ENCODE measurements around the gene PPM1D. TPM values are rescaled to one million over a fixed set of nuclear protein-coding genes. Genes with fewer than 3 reads are reported as not detected.
A peak's percentile ranks its signal among the peaks of the same experiment; 100 is the strongest.

The PPM1D gene
- total and polyA plus RNA-seq, 2 of the 13 experiments (the other 11 are each of a cell fraction or from before 2014, with no cell fraction given) = 8.0 to 26.2 TPM

DNA sequence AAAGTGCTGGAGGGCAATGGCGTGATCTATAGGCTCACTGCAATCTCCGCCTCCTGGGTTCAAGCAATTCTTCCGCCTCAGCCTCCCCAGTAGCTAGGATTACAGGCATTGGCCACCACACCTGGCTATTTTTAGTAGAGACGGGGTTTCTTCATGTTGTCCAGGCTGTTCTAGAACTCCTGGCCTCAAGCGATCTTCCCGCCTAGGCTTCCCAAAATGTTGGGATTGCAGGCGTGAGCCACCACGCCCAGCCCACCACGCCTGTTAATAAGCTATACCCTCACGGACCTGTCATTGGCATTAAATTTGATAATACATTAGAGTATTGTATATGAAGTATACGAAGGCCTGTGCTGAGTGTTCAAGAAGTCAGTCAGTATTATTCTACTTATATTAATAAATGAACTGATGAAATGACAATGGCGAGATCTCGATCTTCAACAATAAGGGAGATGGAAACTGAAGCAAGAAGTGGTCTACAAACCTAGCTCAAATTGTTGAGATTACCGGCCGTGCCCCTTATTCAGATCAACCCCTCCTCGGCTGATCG lies 76.8 kb downstream of the PPM1D start (continued):
- TF ChIP-seq, protein P1, sequence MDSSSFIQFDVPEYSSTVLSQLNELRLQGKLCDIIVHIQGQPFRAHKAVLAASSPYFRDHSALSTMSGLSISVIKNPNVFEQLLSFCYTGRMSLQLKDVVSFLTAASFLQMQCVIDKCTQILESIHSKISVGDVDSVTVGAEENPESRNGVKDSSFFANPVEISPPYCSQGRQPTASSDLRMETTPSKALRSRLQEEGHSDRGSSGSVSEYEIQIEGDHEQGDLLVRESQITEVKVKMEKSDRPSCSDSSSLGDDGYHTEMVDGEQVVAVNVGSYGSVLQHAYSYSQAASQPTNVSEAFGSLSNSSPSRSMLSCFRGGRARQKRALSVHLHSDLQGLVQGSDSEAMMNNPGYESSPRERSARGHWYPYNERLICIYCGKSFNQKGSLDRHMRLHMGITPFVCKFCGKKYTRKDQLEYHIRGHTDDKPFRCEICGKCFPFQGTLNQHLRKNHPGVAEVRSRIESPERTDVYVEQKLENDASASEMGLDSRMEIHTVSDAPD (CRISPR knock-in tag; IDR thresholded peaks at IDR 0.05) = 0 out of 2 replicates have a peak, but pooled peaks have one; percentile 9
- TF ChIP-seq ZBTB7B (CRISPR knock-in tag; IDR thresholded peaks at IDR 0.05) = no peak
- TF ChIP-seq CHD2 (IDR thresholded peaks at IDR 0.05; ENCODE audit: low read depth, low read length) = no peak
- TF ChIP-seq, protein P2, sequence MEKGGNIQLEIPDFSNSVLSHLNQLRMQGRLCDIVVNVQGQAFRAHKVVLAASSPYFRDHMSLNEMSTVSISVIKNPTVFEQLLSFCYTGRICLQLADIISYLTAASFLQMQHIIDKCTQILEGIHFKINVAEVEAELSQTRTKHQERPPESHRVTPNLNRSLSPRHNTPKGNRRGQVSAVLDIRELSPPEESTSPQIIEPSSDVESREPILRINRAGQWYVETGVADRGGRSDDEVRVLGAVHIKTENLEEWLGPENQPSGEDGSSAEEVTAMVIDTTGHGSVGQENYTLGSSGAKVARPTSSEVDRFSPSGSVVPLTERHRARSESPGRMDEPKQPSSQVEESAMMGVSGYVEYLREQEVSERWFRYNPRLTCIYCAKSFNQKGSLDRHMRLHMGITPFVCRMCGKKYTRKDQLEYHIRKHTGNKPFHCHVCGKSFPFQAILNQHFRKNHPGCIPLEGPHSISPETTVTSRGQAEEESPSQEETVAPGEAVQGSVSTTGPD (CRISPR knock-in tag; IDR thresholded peaks at IDR 0.05) = no peak
- TF ChIP-seq, protein P3, sequence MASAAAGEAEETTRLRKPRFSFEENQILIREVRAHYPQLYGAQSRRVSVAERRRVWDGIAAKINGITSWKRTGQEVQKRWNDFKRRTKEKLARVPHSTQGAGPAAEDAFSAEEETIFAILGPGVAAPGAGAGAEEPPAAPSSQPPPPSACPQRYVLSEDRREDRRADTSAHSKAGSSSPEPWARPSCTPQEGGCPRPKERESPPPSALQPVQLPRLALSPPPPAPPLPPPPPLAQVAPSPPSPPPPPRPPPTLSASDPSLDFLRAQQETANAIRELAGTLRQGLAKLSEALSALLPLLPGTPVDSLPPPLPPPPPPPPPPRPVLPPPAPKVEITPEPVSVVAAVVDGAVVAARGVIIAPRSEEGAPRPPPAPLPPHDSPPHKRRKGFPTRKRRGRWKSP (CRISPR knock-in tag; IDR thresholded peaks at IDR 0.05) = peak; percentile 30
- no peak for TF ChIP-seq ZNF441 (CRISPR knock-in tag; IDR thresholded peaks at IDR 0.05; ENCODE audit: borderline replicate concordance)
- no peak for TF ChIP-seq GPN1 (CRISPR knock-in tag; IDR thresholded peaks at IDR 0.05; ENCODE audit: borderline replicate concordance)
- TF ChIP-seq, protein P4, sequence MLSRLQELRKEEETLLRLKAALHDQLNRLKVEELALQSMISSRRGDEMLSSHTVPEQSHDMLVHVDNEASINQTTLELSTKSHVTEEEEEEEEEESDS (CRISPR knock-in tag; IDR thresholded peaks at IDR 0.05; ENCODE audit: borderline replicate concordance) = 0 out of 2 replicates have a peak, but pooled peaks have one; percentile 76
- no peak for TF ChIP-seq BCL6 (CRISPR knock-in tag; IDR thresholded peaks at IDR 0.05)
- no peak for TF ChIP-seq GLI4 (CRISPR knock-in tag; IDR thresholded peaks at IDR 0.05; ENCODE audit: borderline replicate concordance)
- TF ChIP-seq NFYB (CRISPR knock-in tag; IDR thresholded peaks at IDR 0.05) = no peak
- TF ChIP-seq STAG1 (CRISPR knock-in tag; IDR thresholded peaks at IDR 0.05) = no peak
- no peak for TF ChIP-seq CBX2 (IDR thresholded peaks at IDR 0.05; ENCODE audit: low read depth, low read length)
- TF ChIP-seq CBX2 (CRISPR knock-in tag; IDR thresholded peaks at IDR 0.05; ENCODE audit: low read depth) = 0 out of 2 replicates have a peak, but pooled peaks have one; percentile 36
- TF ChIP-seq NFIC (IDR thresholded peaks at IDR 0.05; ENCODE audit: low read length) = no peak
- TF ChIP-seq, protein P5, sequence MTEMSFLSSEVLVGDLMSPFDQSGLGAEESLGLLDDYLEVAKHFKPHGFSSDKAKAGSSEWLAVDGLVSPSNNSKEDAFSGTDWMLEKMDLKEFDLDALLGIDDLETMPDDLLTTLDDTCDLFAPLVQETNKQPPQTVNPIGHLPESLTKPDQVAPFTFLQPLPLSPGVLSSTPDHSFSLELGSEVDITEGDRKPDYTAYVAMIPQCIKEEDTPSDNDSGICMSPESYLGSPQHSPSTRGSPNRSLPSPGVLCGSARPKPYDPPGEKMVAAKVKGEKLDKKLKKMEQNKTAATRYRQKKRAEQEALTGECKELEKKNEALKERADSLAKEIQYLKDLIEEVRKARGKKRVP (CRISPR knock-in tag; IDR thresholded peaks at IDR 0.05) = 0 out of 4 replicates have a peak, but pooled peaks of 1 of the 2 experiments have one; percentile 12
- 0 out of 2 replicates have a peak, but pooled peaks have one; percentile 50 for TF ChIP-seq SMYD3 (CRISPR knock-in tag; IDR thresholded peaks at IDR 0.05)
- no peak for TF ChIP-seq ZNF562 (CRISPR knock-in tag; IDR thresholded peaks at IDR 0.05; ENCODE audit: borderline replicate concordance)
- TF ChIP-seq RBM22 (optimal IDR thresholded peaks at IDR 0.05; ENCODE audit: low read length) = no peak
- TF ChIP-seq U2AF2 (IDR thresholded peaks at IDR 0.05; ENCODE audit: low read depth, low read length) = no peak
- no peak for TF ChIP-seq NFIB (CRISPR knock-in tag; IDR thresholded peaks at IDR 0.05; ENCODE audit: borderline replicate concordance)
- TF ChIP-seq MAFK (conservative IDR thresholded peaks at IDR 0.05 in 1 of 2, IDR thresholded peaks at IDR 0.05 in 1 of 2; ENCODE audit: low read length in 2 of 2) = no peak
- TF ChIP-seq, protein P6, sequence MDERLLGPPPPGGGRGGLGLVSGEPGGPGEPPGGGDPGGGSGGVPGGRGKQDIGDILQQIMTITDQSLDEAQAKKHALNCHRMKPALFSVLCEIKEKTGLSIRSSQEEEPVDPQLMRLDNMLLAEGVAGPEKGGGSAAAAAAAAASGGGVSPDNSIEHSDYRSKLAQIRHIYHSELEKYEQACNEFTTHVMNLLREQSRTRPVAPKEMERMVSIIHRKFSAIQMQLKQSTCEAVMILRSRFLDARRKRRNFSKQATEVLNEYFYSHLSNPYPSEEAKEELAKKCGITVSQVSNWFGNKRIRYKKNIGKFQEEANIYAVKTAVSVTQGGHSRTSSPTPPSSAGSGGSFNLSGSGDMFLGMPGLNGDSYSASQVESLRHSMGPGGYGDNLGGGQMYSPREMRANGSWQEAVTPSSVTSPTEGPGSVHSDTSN (CRISPR knock-in tag; IDR thresholded peaks at IDR 0.05) = no peak
- no peak for TF ChIP-seq ZNF660 (CRISPR knock-in tag; IDR thresholded peaks at IDR 0.05; ENCODE audit: borderline replicate concordance, low read depth)

Measured in HepG2 (cell line).